ENCODE data around the gene SPHKAP.
A peak's percentile ranks its signal among the peaks of the same experiment; 100 is the strongest.

SPHKAP gene

GRCh38 chr2:228040995-228041394 is 140.5 kb downstream of the SPHKAP start:
- no peak for TF ChIP-seq CTCF (IDR thresholded peaks at IDR 0.05)

DNA sequence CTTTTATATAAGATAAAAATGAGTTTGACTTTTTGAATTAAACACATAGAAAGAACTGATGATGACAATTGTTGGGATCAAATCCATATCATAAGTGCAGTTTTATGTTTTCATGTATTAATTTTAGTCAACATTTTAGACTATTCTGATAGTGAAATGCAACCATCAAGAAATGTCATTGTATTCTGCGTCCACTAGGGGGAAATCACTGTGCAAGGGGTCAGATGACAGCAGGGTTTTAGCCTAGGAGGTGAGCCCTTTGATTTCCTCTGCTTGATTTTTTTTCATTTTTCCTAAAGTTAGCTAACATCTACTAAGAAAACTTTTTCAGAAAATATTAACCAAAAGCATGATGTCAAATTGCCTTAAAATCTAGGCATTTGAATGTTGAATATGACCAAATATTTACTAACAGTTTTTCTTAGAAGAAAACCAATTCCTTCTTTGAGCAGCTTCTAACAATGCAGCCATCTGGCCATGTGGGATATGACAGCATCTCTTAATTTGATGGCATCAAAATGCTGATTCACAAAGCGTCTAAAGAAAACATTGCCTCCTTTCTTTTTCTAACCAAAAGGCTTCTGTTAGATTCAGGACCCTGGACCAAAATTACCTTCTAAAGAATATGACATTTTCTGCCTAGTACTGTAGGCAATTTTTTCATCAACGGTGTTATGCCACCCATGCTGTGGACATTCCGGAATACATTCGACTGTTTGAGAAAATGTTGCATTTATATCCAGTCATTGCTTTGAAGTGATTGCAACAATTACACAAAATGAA is 141.5 kb downstream of the SPHKAP start:
- TF ChIP-seq CTCF (IDR thresholded peaks at IDR 0.05): peak; percentile 55; the same call in 1 of the 2 replicates

- TF ChIP-seq CTCF (IDR thresholded peaks at IDR 0.05): no peak
These were observed 142.5 kb downstream of the SPHKAP start for GRCh38 chr2:228038967-228039366.

- TF ChIP-seq CTCF (IDR thresholded peaks at IDR 0.05): no peak
These were observed 143.6 kb downstream of the SPHKAP start for GRCh38 chr2:228037915-228038314.

DNA sequence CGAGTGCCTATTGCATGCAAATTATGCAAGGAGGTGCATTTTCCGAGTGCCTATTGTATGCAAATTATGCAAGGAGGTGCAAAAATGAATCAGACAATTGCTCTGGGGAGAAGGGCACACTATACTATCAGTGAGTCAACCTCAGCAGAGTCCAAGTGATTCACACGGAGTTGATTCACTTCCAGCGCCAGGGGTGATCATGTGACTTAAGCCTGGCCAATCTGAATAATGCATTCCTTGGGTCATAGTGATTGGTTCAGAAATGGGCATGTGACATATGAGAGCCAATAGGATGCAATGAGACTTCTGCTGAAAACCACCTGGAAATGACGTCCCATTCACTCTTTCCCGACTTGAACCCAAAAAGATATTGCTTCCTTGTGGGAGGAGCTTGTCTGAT is 157.9 kb downstream of the SPHKAP start:
- no peak for TF ChIP-seq CTCF (IDR thresholded peaks at IDR 0.05)

- TF ChIP-seq CTCF (IDR thresholded peaks at IDR 0.05): no peak
These were observed 163.2 kb downstream of the SPHKAP start for GRCh38 chr2:228018311-228018710.

DNA sequence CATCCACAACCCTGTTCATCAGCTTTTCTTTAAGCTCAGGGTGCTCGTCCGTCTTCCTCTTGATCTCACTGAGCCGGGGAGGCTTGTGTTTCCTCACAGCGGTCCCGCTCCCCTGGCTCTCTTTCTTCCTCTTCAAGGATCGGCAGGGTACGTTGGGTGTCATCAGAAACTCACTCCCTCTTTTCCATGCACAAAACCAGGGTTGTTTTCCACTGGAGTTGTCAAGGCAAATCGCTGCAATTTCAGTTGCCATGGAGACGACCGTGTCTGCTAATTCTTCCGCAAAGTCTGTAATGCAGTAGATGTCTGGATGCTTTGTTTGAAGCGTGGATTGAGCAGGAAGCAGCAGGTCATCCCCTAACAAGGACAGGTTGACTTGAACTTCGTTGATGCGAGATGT is 163.7 kb downstream of the SPHKAP start:
- no peak for TF ChIP-seq CTCF (IDR thresholded peaks at IDR 0.05)

- TF ChIP-seq CTCF (IDR thresholded peaks at IDR 0.05): no peak
These were observed 165.1 kb downstream of the SPHKAP start for GRCh38 chr2:228016402-228016801.
